OCI-LY3 (cell line): Measurements from ENCODE around the gene SLCO1B1.
"Not testable (repeated sequence)": the region's sequence is repeated elsewhere in the genome, so short reads cannot be mapped to it uniquely, and the experiment has no call there.

Experiments used
- CTCF ChIP-seq: fragments of 200-600, 300-600 bp; sonication (generic); IDR thresholded peaks from 2 replicates; pipeline ENCODE4 v1.5.1; 2014; ENCODE audit warnings: antibody characterized with exemption, low read length, low read depth
- EZH2phosphoT487 ChIP-seq: fragments of 200-600 bp; shearing (Covaris generic); IDR thresholded peaks from 2 replicates; pipeline ENCODE4 v1.6.1; 2018; ENCODE audit warnings: antibody characterized with exemption, mixed run types, low read depth

- not testable (repeated sequence) for TF ChIP-seq CTCF, EZH2phosphoT487
Observed at GRCh38 chr12:21137318-21137999, 6.5 kb downstream of the SLCO1B1 start.
